OCI-M2 (cell line): ENCODE data around the gene TMTC1.

Experiments
- DNase-seq: peaks from one replicate; lab custom pipeline; 2025; ENCODE audit not compliant: unreplicated experiment; lab: John Stamatoyannopoulos, UW

The TMTC1 gene

GRCh38 chr12:29486972-29487371 lies 296.8 kb downstream of the TMTC1 start:
- DNase-seq: no peak

- no peak for DNase-seq
Observed at GRCh38 chr12:29463198-29463597, 320.5 kb downstream of the TMTC1 start.

GRCh38 chr12:29460082-29460481 lies 323.7 kb downstream of the TMTC1 start:
- DNase-seq: no peak

- DNase-seq: no peak
Observed at GRCh38 chr12:29455087-29455486, 328.7 kb downstream of the TMTC1 start.

- no peak for DNase-seq
Observed at GRCh38 chr12:29451888-29452287, 331.9 kb downstream of the TMTC1 start.
